ENCODE data around the gene GPR108.

The GPR108 gene

GRCh38 chr19:6708346-6708745, 29.0 kb downstream of the GPR108 start:
- TF ChIP-seq RAD21 (IDR thresholded peaks at IDR 0.05; ENCODE audit: low read depth) = no peak
- TF ChIP-seq EGR1 (IDR thresholded peaks at IDR 0.05) = no peak
- no peak for TF ChIP-seq EP300 (IDR thresholded peaks at IDR 0.05; ENCODE audit: borderline replicate concordance)
- no peak for TF ChIP-seq YY1 (IDR thresholded peaks at IDR 0.05; ENCODE audit: low read depth)
- no peak for TF ChIP-seq CREB1 (IDR thresholded peaks at IDR 0.05; ENCODE audit: low read depth)

GRCh38 chr19:6707658-6708018, 29.7 kb downstream of the GPR108 start:
- no peak for TF ChIP-seq CEBPB (IDR thresholded peaks at IDR 0.05)
- TF ChIP-seq EGR1 (IDR thresholded peaks at IDR 0.05) = no peak
- no peak for TF ChIP-seq TAF1 (IDR thresholded peaks at IDR 0.05; ENCODE audit: low read depth)
- no peak for TF ChIP-seq YY1 (IDR thresholded peaks at IDR 0.05; ENCODE audit: low read depth)
- no peak for TF ChIP-seq TEAD4 (IDR thresholded peaks at IDR 0.05)
- TF ChIP-seq MAX (IDR thresholded peaks at IDR 0.05) = no peak
- no peak for TF ChIP-seq CREB1 (IDR thresholded peaks at IDR 0.05; ENCODE audit: low read depth)

- TF ChIP-seq USF1 (IDR thresholded peaks at IDR 0.05) (no peak), REST (IDR thresholded peaks at IDR 0.05; ENCODE audit: low read depth) (no peak), TEAD4 (IDR thresholded peaks at IDR 0.05) (no peak), TCF12 (IDR thresholded peaks at IDR 0.05; ENCODE audit: low read depth) (no peak), CREB1 (IDR thresholded peaks at IDR 0.05; ENCODE audit: low read depth) (no peak), CEBPB (IDR thresholded peaks at IDR 0.05) (no peak), EGR1 (IDR thresholded peaks at IDR 0.05) (no peak), EP300 (IDR thresholded peaks at IDR 0.05; ENCODE audit: borderline replicate concordance) (no peak), NFIC (IDR thresholded peaks at IDR 0.05) (no peak), MAX (IDR thresholded peaks at IDR 0.05) (no peak), TAF1 (IDR thresholded peaks at IDR 0.05; ENCODE audit: low read depth) (no peak), FOXM1 (IDR thresholded peaks at IDR 0.05; ENCODE audit: borderline replicate concordance, low read depth) (no peak), YY1 (IDR thresholded peaks at IDR 0.05; ENCODE audit: low read depth) (no peak), ZBTB7A (IDR thresholded peaks at IDR 0.05; ENCODE audit: low read depth) (no peak), RAD21 (IDR thresholded peaks at IDR 0.05; ENCODE audit: low read depth) (no peak)
Observed at GRCh38 chr19:6707011-6707657, 30.2 kb downstream of the GPR108 start.

- TF ChIP-seq ZBTB7A (IDR thresholded peaks at IDR 0.05; ENCODE audit: low read depth) (no peak), TEAD4 (IDR thresholded peaks at IDR 0.05) (no peak), CEBPB (IDR thresholded peaks at IDR 0.05) (no peak), RAD21 (IDR thresholded peaks at IDR 0.05; ENCODE audit: low read depth) (no peak), REST (IDR thresholded peaks at IDR 0.05; ENCODE audit: low read depth) (no peak), CREB1 (IDR thresholded peaks at IDR 0.05; ENCODE audit: low read depth) (no peak), YY1 (IDR thresholded peaks at IDR 0.05; ENCODE audit: low read depth) (no peak), EGR1 (IDR thresholded peaks at IDR 0.05) (no peak), MAX (IDR thresholded peaks at IDR 0.05) (no peak), EP300 (IDR thresholded peaks at IDR 0.05; ENCODE audit: borderline replicate concordance) (no peak), NFIC (IDR thresholded peaks at IDR 0.05) (no peak)
Observed at GRCh38 chr19:6706633-6706958, 30.8 kb downstream of the GPR108 start.

- TF ChIP-seq RAD21 (IDR thresholded peaks at IDR 0.05; ENCODE audit: low read depth) = no peak
- TF ChIP-seq YY1 (IDR thresholded peaks at IDR 0.05; ENCODE audit: low read depth) = no peak
- TF ChIP-seq EP300 (IDR thresholded peaks at IDR 0.05; ENCODE audit: borderline replicate concordance) = no peak
- TF ChIP-seq REST (IDR thresholded peaks at IDR 0.05; ENCODE audit: low read depth) = no peak
- no peak for TF ChIP-seq TAF1 (IDR thresholded peaks at IDR 0.05; ENCODE audit: low read depth)
- no peak for TF ChIP-seq TCF12 (IDR thresholded peaks at IDR 0.05; ENCODE audit: low read depth)
- no peak for TF ChIP-seq TEAD4 (IDR thresholded peaks at IDR 0.05)
- no peak for TF ChIP-seq EGR1 (IDR thresholded peaks at IDR 0.05)
- TF ChIP-seq NFIC (IDR thresholded peaks at IDR 0.05) = no peak
- no peak for TF ChIP-seq CREB1 (IDR thresholded peaks at IDR 0.05; ENCODE audit: low read depth)
- no peak for TF ChIP-seq FOXM1 (IDR thresholded peaks at IDR 0.05; ENCODE audit: borderline replicate concordance, low read depth)
Observed at GRCh38 chr19:6705931-6706632, 31.3 kb downstream of the GPR108 start.
